GM12801 (cell line): Measurements from ENCODE around the gene MIS12.

Experiments used
- TF ChIP-seq, protein P1 (sequence below): IDR thresholded peaks from one replicate; pipeline ENCODE4 v1.5.1; 2011; ENCODE audit warnings: control low read depth; ENCODE audit not compliant: insufficient read length; ENCODE audit errors: extremely low read depth

The MIS12 gene

DNA sequence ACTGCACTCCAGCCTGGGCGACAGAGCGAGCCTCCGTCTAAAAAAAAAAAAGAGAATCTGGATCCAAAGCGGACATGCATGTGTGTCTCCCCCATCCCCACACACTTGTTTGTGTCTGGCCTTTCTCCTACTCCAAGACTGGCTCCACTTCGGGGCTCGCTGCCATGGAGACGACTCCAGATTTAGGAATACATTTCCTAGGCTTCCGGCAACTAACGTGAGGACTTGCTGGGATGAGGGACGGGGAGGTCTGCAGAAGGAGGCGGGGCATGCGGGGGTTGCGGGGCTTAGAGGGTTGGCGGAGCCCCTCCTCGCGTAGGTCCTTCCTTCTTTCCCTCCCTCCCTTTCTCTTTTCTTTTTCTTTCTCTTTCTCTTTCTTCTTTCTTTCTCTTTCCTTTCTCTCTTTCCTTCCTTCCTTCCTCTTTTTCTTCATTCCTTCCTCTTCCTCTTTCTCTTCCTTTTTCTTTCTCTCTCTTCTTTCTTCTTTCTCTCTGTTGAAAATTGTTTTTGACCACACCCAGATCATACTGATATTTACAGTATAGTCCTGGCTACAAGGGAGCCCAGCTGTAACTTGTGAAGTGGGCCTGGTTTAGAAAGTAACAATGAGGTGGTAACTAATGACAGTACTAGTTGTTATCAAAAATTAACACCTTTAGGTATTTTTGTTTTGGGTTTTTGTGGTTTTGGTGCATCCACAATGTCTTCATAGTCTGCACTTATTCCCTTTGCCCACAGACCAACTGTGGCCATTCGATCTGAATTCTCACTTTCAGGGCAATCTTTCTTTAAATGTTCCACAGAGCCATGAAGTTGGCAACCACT is 25.2 kb downstream of the MIS12 start:
- TF ChIP-seq, protein P1, sequence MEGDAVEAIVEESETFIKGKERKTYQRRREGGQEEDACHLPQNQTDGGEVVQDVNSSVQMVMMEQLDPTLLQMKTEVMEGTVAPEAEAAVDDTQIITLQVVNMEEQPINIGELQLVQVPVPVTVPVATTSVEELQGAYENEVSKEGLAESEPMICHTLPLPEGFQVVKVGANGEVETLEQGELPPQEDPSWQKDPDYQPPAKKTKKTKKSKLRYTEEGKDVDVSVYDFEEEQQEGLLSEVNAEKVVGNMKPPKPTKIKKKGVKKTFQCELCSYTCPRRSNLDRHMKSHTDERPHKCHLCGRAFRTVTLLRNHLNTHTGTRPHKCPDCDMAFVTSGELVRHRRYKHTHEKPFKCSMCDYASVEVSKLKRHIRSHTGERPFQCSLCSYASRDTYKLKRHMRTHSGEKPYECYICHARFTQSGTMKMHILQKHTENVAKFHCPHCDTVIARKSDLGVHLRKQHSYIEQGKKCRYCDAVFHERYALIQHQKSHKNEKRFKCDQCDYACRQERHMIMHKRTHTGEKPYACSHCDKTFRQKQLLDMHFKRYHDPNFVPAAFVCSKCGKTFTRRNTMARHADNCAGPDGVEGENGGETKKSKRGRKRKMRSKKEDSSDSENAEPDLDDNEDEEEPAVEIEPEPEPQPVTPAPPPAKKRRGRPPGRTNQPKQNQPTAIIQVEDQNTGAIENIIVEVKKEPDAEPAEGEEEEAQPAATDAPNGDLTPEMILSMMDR, result no peak

GRCh38 chr17:5513628-5514027 is 27.3 kb downstream of the MIS12 start:
- TF ChIP-seq, protein P1, result no peak

- TF ChIP-seq, protein P1, result no peak
These were observed 28.6 kb downstream of the MIS12 start for GRCh38 chr17:5514976-5515375.

- TF ChIP-seq, protein P1, result no peak
These were observed 29.9 kb downstream of the MIS12 start for GRCh38 chr17:5516060-5516792.

GRCh38 chr17:5522476-5522875 is 36.1 kb downstream of the MIS12 start:
- TF ChIP-seq, protein P1, result no peak

DNA sequence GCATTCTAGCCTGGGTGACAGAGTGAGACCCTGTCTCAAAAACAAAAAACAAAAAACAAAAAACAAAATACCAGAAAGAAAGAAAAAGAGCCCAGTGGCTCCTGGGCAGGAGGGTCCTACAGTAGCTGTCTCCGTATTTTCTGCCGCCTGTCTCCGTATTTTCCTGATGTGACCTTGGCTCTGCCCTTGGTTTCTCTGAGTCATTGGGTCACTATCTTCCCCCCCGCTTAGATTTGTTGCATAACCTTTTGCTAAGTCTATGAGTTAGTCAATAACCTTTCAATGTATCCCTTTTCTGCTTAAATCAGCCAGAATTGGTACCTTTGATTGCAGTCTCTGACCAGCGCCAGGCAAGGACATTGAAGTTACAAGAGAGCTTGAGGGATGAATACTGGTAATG is 36.9 kb downstream of the MIS12 start:
- TF ChIP-seq, protein P1, result no peak

- TF ChIP-seq, protein P1, result no peak
These were observed 40.6 kb downstream of the MIS12 start for GRCh38 chr17:5526821-5527598.
